ENCODE measurements around the gene CLASP2.

The CLASP2 gene

GRCh38 chr3:33543601-33544000 lies 174.5 kb downstream of the CLASP2 start:
- no peak overlapping the region for H3K4me2 ChIP-seq
- no peak for TF ChIP-seq CTCF (conservative IDR thresholded peaks at IDR 0.05; ENCODE audit: low read depth, low read length)
- H3K36me3 ChIP-seq (ENCODE audit: insufficient read depth) = no peaks in the 10 kb centered on the region
- no peak overlapping the region for H3K9ac ChIP-seq
- no peak overlapping the region for H2AFZ ChIP-seq (ENCODE audit: low read depth)
- no peaks in the 10 kb centered on the region for H3K79me2 ChIP-seq (ENCODE audit: insufficient read depth, low read depth)
- H4K20me1 ChIP-seq (ENCODE audit: insufficient read depth) = no peaks in the 10 kb centered on the region
- no peak overlapping the region for H3K27ac ChIP-seq
- H3K4me1 ChIP-seq (ENCODE audit: low read depth, poor library complexity, severe bottlenecking) = no peaks in the 10 kb centered on the region
- no peak overlapping the region for H3K4me3 ChIP-seq (IDR thresholded peaks at IDR 0.05; ENCODE audit: insufficient read depth, low read depth, low read length)
- H3K27me3 ChIP-seq (ENCODE audit: insufficient read depth, low read depth) = no peaks in the 10 kb centered on the region

GRCh38 chr3:33541918-33542317 lies 176.1 kb downstream of the CLASP2 start:
- Histone ChIP-seq H3K27ac (no peak overlapping the region), H3K4me2 (no peak overlapping the region), H4K20me1 (ENCODE audit: insufficient read depth) (no peaks in the 10 kb centered on the region), H3K4me1 (ENCODE audit: low read depth, poor library complexity, severe bottlenecking) (no peaks in the 10 kb centered on the region), H2AFZ (ENCODE audit: low read depth) (no peak overlapping the region), H3K27me3 (ENCODE audit: insufficient read depth, low read depth) (no peaks in the 10 kb centered on the region), H3K4me3 (IDR thresholded peaks at IDR 0.05; ENCODE audit: insufficient read depth, low read depth, low read length) (no peak overlapping the region), H3K36me3 (ENCODE audit: insufficient read depth) (no peaks in the 10 kb centered on the region), H3K79me2 (ENCODE audit: insufficient read depth, low read depth) (no peaks in the 10 kb centered on the region), H3K9ac (no peak overlapping the region)
- no peak for TF ChIP-seq CTCF (conservative IDR thresholded peaks at IDR 0.05; ENCODE audit: low read depth, low read length)

- no peak for TF ChIP-seq CTCF (conservative IDR thresholded peaks at IDR 0.05; ENCODE audit: low read depth, low read length)
- Histone ChIP-seq H3K4me3 (IDR thresholded peaks at IDR 0.05; ENCODE audit: insufficient read depth, low read depth, low read length) (no peak overlapping the region), H3K9ac (no peak overlapping the region), H2AFZ (ENCODE audit: low read depth) (no peak overlapping the region), H3K36me3 (ENCODE audit: insufficient read depth) (no peaks in the 10 kb centered on the region), H3K4me2 (no peak overlapping the region), H3K79me2 (ENCODE audit: insufficient read depth, low read depth) (no peaks in the 10 kb centered on the region), H3K27ac (no peak overlapping the region), H4K20me1 (ENCODE audit: insufficient read depth) (no peaks in the 10 kb centered on the region), H3K27me3 (ENCODE audit: insufficient read depth, low read depth) (no peaks in the 10 kb centered on the region), H3K4me1 (ENCODE audit: low read depth, poor library complexity, severe bottlenecking) (no peaks in the 10 kb centered on the region)
These were observed 179.2 kb downstream of the CLASP2 start for GRCh38 chr3:33538678-33539339.

- no peak overlapping the region for H3K4me3 ChIP-seq (IDR thresholded peaks at IDR 0.05; ENCODE audit: insufficient read depth, low read depth, low read length)
- no peaks in the 10 kb centered on the region for H3K79me2 ChIP-seq (ENCODE audit: insufficient read depth, low read depth)
- no peaks in the 10 kb centered on the region for H3K4me1 ChIP-seq (ENCODE audit: low read depth, poor library complexity, severe bottlenecking)
- no peaks in the 10 kb centered on the region for H3K27me3 ChIP-seq (ENCODE audit: insufficient read depth, low read depth)
- TF ChIP-seq CTCF (conservative IDR thresholded peaks at IDR 0.05; ENCODE audit: low read depth, low read length) = no peak
- no peak overlapping the region for H3K9ac ChIP-seq
- H3K36me3 ChIP-seq (ENCODE audit: insufficient read depth) = no peaks in the 10 kb centered on the region
- H3K4me2 ChIP-seq = no peak overlapping the region
- H2AFZ ChIP-seq (ENCODE audit: low read depth) = no peak overlapping the region
- H3K27ac ChIP-seq = no peak overlapping the region
- H4K20me1 ChIP-seq (ENCODE audit: insufficient read depth) = no peaks in the 10 kb centered on the region
These were observed 180.9 kb downstream of the CLASP2 start for GRCh38 chr3:33537133-33537532.

Measured in KMS-11 (cell line).